ENCODE measurements around the gene POLK.

The POLK gene

GRCh38 chr5:75510836-75511434 is 756 bp upstream of the POLK start:
- peak; percentile 22 for DNase-seq

GRCh38 chr5:75512383-75513074 is 838 bp downstream of the POLK start:
- no peak for DNase-seq

GRCh38 chr5:75513841-75514240 is 2.1 kb downstream of the POLK start:
- DNase-seq, result no peak

- no peak for DNase-seq
Observed at GRCh38 chr5:75514323-75514722, 2.6 kb downstream of the POLK start.

GRCh38 chr5:75519761-75520160 is 8.1 kb downstream of the POLK start:
- no peak for DNase-seq

- no peak for DNase-seq
Observed at GRCh38 chr5:75521195-75521594, 9.5 kb downstream of the POLK start.

GRCh38 chr5:75522025-75522424 is 10.3 kb downstream of the POLK start:
- DNase-seq, result no peak

- DNase-seq, result no peak
Observed at GRCh38 chr5:75522542-75522941, 10.9 kb downstream of the POLK start.

GRCh38 chr5:75523275-75523674 is 11.6 kb downstream of the POLK start:
- no peak for DNase-seq

GRCh38 chr5:75524071-75524470 is 12.4 kb downstream of the POLK start:
- no peak for DNase-seq

GRCh38 chr5:75524591-75524990 is 12.9 kb downstream of the POLK start:
- DNase-seq, result no peak

- DNase-seq, result no peak
Observed at GRCh38 chr5:75525344-75525743, 13.7 kb downstream of the POLK start.

GRCh38 chr5:75526070-75526469 is 14.4 kb downstream of the POLK start:
- no peak for DNase-seq

GRCh38 chr5:75529185-75529584 is 17.5 kb downstream of the POLK start:
- no peak for DNase-seq

- no peak for DNase-seq
Observed at GRCh38 chr5:75532190-75532589, 20.5 kb downstream of the POLK start.

- peak; percentile 80 for DNase-seq
Observed at GRCh38 chr5:75533716-75534115, 22.0 kb downstream of the POLK start.

- no peak for DNase-seq
Observed at GRCh38 chr5:75534734-75535133, 23.0 kb downstream of the POLK start.

- DNase-seq, result no peak
Observed at GRCh38 chr5:75536147-75536546, 24.5 kb downstream of the POLK start.

- peak; percentile 28 for DNase-seq
Observed at GRCh38 chr5:75536694-75537360, 25.1 kb downstream of the POLK start.

- DNase-seq, result no peak
Observed at GRCh38 chr5:75538211-75538610, 26.5 kb downstream of the POLK start.

- DNase-seq, result no peak
Observed at GRCh38 chr5:75545131-75545530, 33.4 kb downstream of the POLK start.

GRCh38 chr5:75546830-75547229 is 35.1 kb downstream of the POLK start:
- no peak for DNase-seq

- DNase-seq, result no peak
Observed at GRCh38 chr5:75547812-75548211, 36.1 kb downstream of the POLK start.

GRCh38 chr5:75550597-75550996 is 38.9 kb downstream of the POLK start:
- no peak for DNase-seq
